ENCODE results near the gene PKMYT1. TPM values are rescaled to one million over a fixed set of nuclear protein-coding genes. Genes with fewer than 3 reads are reported as not detected.
A peak's percentile ranks its signal among the peaks of the same experiment; 100 is the strongest.

Gene PKMYT1
- polyA plus RNA-seq, 1 experiment, result 1.2 TPM

DNA sequence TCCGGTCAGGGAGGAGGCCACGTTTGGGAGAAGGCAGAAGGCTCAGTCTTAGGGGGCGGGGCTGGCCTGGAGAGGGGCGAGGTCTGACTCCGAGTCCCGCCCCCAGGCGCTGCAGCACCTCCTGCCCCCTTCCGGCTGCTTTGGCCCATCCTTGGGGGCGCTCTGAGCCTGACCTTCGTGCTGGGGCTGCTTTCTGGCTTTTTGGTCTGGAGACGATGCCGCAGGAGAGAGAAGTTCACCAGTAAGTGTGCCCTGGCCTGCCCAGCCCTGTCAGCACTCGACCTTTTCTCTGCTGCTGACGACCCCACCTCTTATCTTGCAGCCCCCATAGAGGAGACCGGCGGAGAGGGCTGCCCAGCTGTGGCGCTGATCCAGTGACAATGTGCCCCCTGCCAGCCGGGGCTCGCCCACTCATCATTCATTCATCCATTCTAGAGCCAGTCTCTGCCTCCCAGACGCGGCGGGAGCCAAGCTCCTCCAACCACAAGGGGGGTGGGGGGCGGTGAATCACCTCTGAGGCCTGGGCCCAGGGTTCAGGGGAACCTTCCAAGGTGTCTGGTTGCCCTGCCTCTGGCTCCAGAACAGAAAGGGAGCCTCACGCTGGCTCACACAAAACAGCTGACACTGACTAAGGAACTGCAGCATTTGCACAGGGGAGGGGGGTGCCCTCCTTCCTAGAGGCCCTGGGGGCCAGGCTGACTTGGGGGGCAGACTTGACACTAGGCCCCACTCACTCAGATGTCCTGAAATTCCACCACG lies 41.4 kb upstream of the PKMYT1 start:
- H3K27ac ChIP-seq (ENCODE audit: low read depth, low read length), result peak overlapping the region; percentile 99
- peak; percentile 80 for DNase-seq (ENCODE audit: low read depth, low spot score)
- peaks cover 5% of the 10 kb centered on the region for H3K27me3 ChIP-seq (ENCODE audit: control insufficient read depth, insufficient read depth, low read length)
- TF ChIP-seq, protein P1, sequence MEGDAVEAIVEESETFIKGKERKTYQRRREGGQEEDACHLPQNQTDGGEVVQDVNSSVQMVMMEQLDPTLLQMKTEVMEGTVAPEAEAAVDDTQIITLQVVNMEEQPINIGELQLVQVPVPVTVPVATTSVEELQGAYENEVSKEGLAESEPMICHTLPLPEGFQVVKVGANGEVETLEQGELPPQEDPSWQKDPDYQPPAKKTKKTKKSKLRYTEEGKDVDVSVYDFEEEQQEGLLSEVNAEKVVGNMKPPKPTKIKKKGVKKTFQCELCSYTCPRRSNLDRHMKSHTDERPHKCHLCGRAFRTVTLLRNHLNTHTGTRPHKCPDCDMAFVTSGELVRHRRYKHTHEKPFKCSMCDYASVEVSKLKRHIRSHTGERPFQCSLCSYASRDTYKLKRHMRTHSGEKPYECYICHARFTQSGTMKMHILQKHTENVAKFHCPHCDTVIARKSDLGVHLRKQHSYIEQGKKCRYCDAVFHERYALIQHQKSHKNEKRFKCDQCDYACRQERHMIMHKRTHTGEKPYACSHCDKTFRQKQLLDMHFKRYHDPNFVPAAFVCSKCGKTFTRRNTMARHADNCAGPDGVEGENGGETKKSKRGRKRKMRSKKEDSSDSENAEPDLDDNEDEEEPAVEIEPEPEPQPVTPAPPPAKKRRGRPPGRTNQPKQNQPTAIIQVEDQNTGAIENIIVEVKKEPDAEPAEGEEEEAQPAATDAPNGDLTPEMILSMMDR (IDR thresholded peaks at IDR 0.05; ENCODE audit: low read depth, low read length), result peak; percentile 52
- no peaks in the 10 kb centered on the region; the same call in 1 of the 2 replicates for H3K9me3 ChIP-seq (ENCODE audit: control insufficient read depth, insufficient read depth, low read length)
- POLR2A ChIA-PET, result interaction anchor here (0.7 to 3.8 kb wide), 12 partner anchors 9 to 136 kb away, joined by 3 to 30 read pairs (median 4); partner anchors contain the start of genes CLDN9 and PKMYT1
- peak overlapping the region; percentile 94 for H3K4me3 ChIP-seq (ENCODE audit: low read depth, low read length)
- CTCF ChIA-PET, result interaction anchor here (3.1 kb wide), 1 partner anchor 10 kb away, joined by 13 read pairs; no protein-coding TSS in a partner anchor

DNA sequence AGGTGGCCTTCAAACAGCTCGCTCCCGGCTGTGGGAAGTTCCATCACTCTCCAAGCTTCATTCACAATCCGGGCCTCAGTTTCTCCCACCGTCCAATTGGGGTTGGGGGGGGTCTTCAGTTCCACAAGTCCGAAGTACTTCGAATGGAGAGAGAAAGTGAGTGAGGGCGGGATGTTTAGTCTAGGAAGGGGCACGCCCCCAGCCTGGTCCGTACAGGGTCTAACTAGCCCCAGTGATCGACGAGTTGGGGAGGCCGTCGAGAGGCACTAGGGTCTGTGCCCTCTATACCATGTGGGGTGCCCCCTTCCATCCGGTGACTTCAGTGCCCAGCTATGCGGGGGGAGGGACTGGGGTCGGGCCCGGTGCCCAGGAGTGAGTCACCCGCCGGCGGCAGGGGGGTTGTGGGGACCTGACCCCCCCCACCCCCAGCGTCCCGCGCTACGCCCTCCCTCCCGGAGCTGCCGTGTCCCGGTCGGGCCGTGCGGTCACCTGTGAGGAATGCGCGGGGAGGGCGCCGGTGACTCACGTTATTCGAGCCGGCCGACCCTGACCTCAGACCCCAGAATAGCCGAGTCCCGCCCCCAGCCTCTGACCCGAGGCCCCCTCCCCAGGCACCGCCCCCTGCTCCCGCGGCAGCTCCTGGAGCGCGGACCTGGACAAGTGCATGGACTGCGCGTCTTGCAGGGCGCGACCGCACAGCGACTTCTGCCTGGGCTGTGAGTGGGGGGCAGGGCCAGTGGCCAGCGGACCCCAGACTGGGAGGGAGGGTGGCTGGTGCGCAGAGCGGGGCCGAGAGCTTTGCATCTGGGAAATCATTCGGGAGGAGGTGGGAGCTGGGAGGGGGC lies 40.6 kb upstream of the PKMYT1 start:
- peak overlapping the region; percentile 94 for H3K4me3 ChIP-seq (ENCODE audit: low read depth, low read length)
- POLR2A ChIA-PET, result interaction anchor here (0.7 to 3.8 kb wide), 13 partner anchors 8 to 129 kb away, joined by 3 to 30 read pairs (median 7); partner anchors contain the start of genes CLDN9 and PKMYT1
- no peaks in the 10 kb centered on the region; the same call in 1 of the 2 replicates for H3K9me3 ChIP-seq (ENCODE audit: control insufficient read depth, insufficient read depth, low read length)
- DNase-seq (ENCODE audit: low read depth, low spot score), result peak; percentile 72
- TF ChIP-seq, protein P1 (IDR thresholded peaks at IDR 0.05; ENCODE audit: low read depth, low read length), result no peak
- peaks cover 5% of the 10 kb centered on the region for H3K27me3 ChIP-seq (ENCODE audit: control insufficient read depth, insufficient read depth, low read length)
- CTCF ChIA-PET, result interaction anchor here (0.6 to 3.1 kb wide), 2 partner anchors 11 to 138 kb away, joined by 3 to 13 read pairs; partner anchors contain the start of gene FLYWCH2
- H3K27ac ChIP-seq (ENCODE audit: low read depth, low read length), result peak overlapping the region; percentile 99

DNA sequence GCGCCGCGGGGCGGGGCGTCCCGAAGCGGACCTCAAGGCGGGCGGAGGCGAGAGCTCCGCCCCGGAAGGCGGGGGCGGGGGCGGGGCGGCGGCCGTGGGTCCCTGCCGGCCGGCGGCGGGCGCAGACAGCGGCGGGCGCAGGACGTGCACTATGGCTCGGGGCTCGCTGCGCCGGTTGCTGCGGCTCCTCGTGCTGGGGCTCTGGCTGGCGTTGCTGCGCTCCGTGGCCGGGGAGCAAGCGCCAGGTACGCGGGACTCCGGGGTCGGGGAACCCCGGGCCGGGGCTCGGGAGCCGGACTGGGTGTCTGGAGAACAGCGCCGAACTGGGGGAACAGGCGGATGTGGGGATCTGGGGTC lies 40.0 kb upstream of the PKMYT1 start, which contains the start of gene TNFRSF12A:
Gene TNFRSF12A (plus strand): TSS at position 122 of the 357 bp plus-strand sequence. CDS start 30 bp downstream, at position 152.
- Histone ChIP-seq H3K4me3 (ENCODE audit: low read depth, low read length) (peak within 1 kb of the TSS; percentile 94), H3K27ac (ENCODE audit: low read depth, low read length) (peak within 1 kb of the TSS; percentile 99), H3K9me3 (ENCODE audit: control insufficient read depth, insufficient read depth, low read length) (no peaks in the 10 kb centered on the region; the same call in 1 of the 2 replicates), H3K27me3 (ENCODE audit: control insufficient read depth, insufficient read depth, low read length) (peaks cover 5% of the 10 kb centered on the region)
- TF ChIP-seq, protein P1 (IDR thresholded peaks at IDR 0.05; ENCODE audit: low read depth, low read length), result no peak
- CTCF ChIA-PET, result interaction anchor here (0.6 to 3.1 kb wide), 4 partner anchors 9 to 137 kb away, joined by 3 to 13 read pairs (median 3); partner anchors contain the start of gene FLYWCH2
- no peak for DNase-seq (ENCODE audit: low read depth, low spot score)
- POLR2A ChIA-PET, result interaction anchor here (0.8 to 3.8 kb wide), 9 partner anchors 8 to 129 kb away, joined by 3 to 30 read pairs (median 8); partner anchors contain the start of gene PKMYT1

DNA sequence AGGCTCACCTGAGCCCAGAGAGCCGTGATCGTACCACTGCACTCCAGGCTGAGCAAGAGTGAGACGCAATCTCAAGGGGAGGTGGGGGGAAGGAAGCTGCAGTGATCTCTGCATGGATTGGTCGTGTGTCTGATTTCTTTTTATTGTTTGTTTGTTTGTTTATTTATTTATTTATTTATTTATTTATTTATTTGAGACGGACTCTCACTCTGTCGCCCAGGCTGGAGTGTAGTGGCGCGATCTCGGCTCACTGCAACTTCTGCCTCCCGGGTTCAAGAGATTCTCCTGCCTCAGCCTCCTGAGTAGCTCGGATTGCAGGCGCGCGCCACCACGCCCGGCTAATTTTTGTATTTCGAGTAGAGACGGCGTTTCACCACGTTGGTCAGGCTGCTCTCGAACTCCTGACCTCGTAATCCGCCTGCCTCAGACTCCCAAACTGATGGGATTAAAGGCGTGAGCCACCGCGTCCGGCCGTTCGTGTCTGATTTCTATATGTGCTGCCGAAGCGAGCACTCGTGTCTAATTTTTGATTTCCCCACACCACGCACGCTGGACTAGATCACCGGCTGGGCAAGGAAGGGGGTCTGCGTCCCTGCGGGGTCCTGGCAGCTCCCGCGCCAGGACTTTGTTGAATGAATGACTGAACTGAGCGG lies 39.5 kb upstream of the PKMYT1 start:
- Histone ChIP-seq H3K9me3 (ENCODE audit: control insufficient read depth, insufficient read depth, low read length) (no peaks in the 10 kb centered on the region; the same call in 1 of the 2 replicates), H3K27me3 (ENCODE audit: control insufficient read depth, insufficient read depth, low read length) (peaks cover 5% of the 10 kb centered on the region), H3K27ac (ENCODE audit: low read depth, low read length) (peak overlapping the region; percentile 21), H3K4me3 (ENCODE audit: low read depth, low read length) (peak overlapping the region; percentile 63)
- TF ChIP-seq, protein P1 (IDR thresholded peaks at IDR 0.05; ENCODE audit: low read depth, low read length), result no peak
- CTCF ChIA-PET, result interaction anchor here (0.6 to 3.1 kb wide), 4 partner anchors 10 to 110 kb away, joined by 3 to 13 read pairs (median 4); no protein-coding TSS in a partner anchor
- POLR2A ChIA-PET, result interaction anchor here (1.6 to 3.8 kb wide), 6 partner anchors 9 to 47 kb away, joined by 5 to 30 read pairs (median 9); partner anchors contain the start of gene PKMYT1
- DNase-seq (ENCODE audit: low read depth, low spot score), result no peak

All from AG04450 (cell line).